Mesenchymal stem cell (in vitro differentiated cells and primary cell): ENCODE data around the gene FSD1.

Experiments used
- DNase-seq: peaks from one replicate; pipeline ENCODE4 v3.0.0-alpha.2; 2013
- H2AFZ ChIP-seq: one replicate; pipeline ENCODE4 v1.6.1; 2013; ENCODE audit warnings: low read depth, mild to moderate bottlenecking, control low read depth, inconsistent platforms, low read length, moderate library complexity
- H2AK5ac ChIP-seq: 2 replicates; pipeline ENCODE4 v1.6.1; 2013; ENCODE audit warnings: low read length, moderate library complexity, mild to moderate bottlenecking, inconsistent platforms; ENCODE audit not compliant: severe bottlenecking
- H2BK120ac ChIP-seq: one replicate; pipeline ENCODE4 v1.6.1; 2013; ENCODE audit warnings: low read depth, mild to moderate bottlenecking, inconsistent platforms, low read length, moderate library complexity
- H2BK12ac ChIP-seq, 2 experiments: one replicate each; pipeline ENCODE4 v1.6.1; 2013; ENCODE audit warnings: inconsistent platforms in 2 of 2, low read length in 2 of 2, mild to moderate bottlenecking in 2 of 2, moderate library complexity in 2 of 2, control low read depth in 1 of 2
- H2BK15ac ChIP-seq: one replicate; pipeline ENCODE4 v1.6.1; 2013; ENCODE audit warnings: mild to moderate bottlenecking, low read depth, inconsistent platforms; ENCODE audit not compliant: poor library complexity, severe bottlenecking
- H2BK5ac ChIP-seq: 2 replicates; pipeline ENCODE4 v1.6.1; 2013; ENCODE audit warnings: low read depth, mild to moderate bottlenecking, low read length, control low read depth, inconsistent platforms; ENCODE audit not compliant: poor library complexity, severe bottlenecking
- H3K14ac ChIP-seq, 2 experiments: one replicate each; pipeline ENCODE4 v1.6.1; 2013; ENCODE audit warnings: inconsistent platforms in 2 of 2, low read length in 2 of 2, control low read depth in 1 of 2, mild to moderate bottlenecking in 1 of 2, moderate library complexity in 1 of 2
- H3K18ac ChIP-seq, 2 experiments: one replicate each; pipeline ENCODE4 v1.6.1; 2013; ENCODE audit warnings: inconsistent platforms in 2 of 2, low read length in 2 of 2, control low read depth in 1 of 2, low read depth in 1 of 2, mild to moderate bottlenecking in 1 of 2
- H3K23ac ChIP-seq, 2 experiments: one replicate each; pipeline ENCODE4 v1.6.1; 2013; ENCODE audit warnings: inconsistent platforms in 2 of 2, low read length in 2 of 2, mild to moderate bottlenecking in 2 of 2, moderate library complexity in 2 of 2, control low read depth in 1 of 2
- H3K27ac ChIP-seq: 2 replicates; pipeline ENCODE4 v1.5.1; 2013; ENCODE audit warnings: mild to moderate bottlenecking, moderate library complexity, low read length, control low read depth, inconsistent platforms; ENCODE audit not compliant: poor library complexity, severe bottlenecking
- H3K27me3 ChIP-seq, 2 experiments: 2 replicates each; pipeline versions ENCODE4 v1.6.1 to v1.7.0; 2013; ENCODE audit warnings: low read length in 2 of 2, mild to moderate bottlenecking in 2 of 2, moderate library complexity in 2 of 2, control low read depth in 1 of 2, inconsistent platforms in 1 of 2; ENCODE audit not compliant: control insufficient read depth in 1 of 2, insufficient read depth in 1 of 2
- H3K36me3 ChIP-seq, 2 experiments: 2 replicates each; pipeline versions ENCODE4 v1.6.1 to v1.7.0; 2013; ENCODE audit warnings: low read length in 2 of 2, control low read depth in 1 of 2, inconsistent platforms in 1 of 2, low read depth in 1 of 2, mild to moderate bottlenecking in 1 of 2; ENCODE audit not compliant: insufficient read depth in 2 of 2, control insufficient read depth in 1 of 2
- H3K4ac ChIP-seq, 2 experiments: one replicate each; pipeline ENCODE4 v1.6.1; 2013; ENCODE audit warnings: inconsistent platforms in 2 of 2, low read length in 2 of 2, mild to moderate bottlenecking in 2 of 2, moderate library complexity in 2 of 2, control low read depth in 1 of 2, low read depth in 1 of 2
- H3K4me1 ChIP-seq: 2 replicates; pipeline ENCODE4 v1.6.1; 2013; ENCODE audit warnings: low read depth, low read length, control low read depth; ENCODE audit not compliant: control insufficient read depth, insufficient read depth
- H3K4me2 ChIP-seq: 2 replicates; pipeline ENCODE4 v1.6.1; 2013; ENCODE audit warnings: low read length, mild to moderate bottlenecking, inconsistent platforms; ENCODE audit not compliant: poor library complexity, severe bottlenecking
- H3K4me3 ChIP-seq, 2 experiments: 2 replicates each; pipeline versions ENCODE4 v1.5.1 to v1.7.0; 2013; ENCODE audit warnings: low read length in 2 of 2, mild to moderate bottlenecking in 2 of 2, control low read depth in 1 of 2, low read depth in 1 of 2; ENCODE audit not compliant: insufficient read depth in 1 of 2
- H3K79me1 ChIP-seq: replicated peaks from 2 replicates; pipeline ENCODE4 v1.6.1; 2013; ENCODE audit warnings: mild to moderate bottlenecking, control low read depth, low read length, inconsistent platforms; ENCODE audit not compliant: poor library complexity, severe bottlenecking
- H3K9ac ChIP-seq: 2 replicates; pipeline ENCODE4 v1.7.0; 2013; ENCODE audit warnings: mild to moderate bottlenecking, low read length, moderate library complexity
- H3K9me3 ChIP-seq: 2 replicates; pipeline ENCODE4 v1.7.0; 2013; ENCODE audit warnings: mild to moderate bottlenecking, low read length; ENCODE audit not compliant: control insufficient read depth
- H4K8ac ChIP-seq: one replicate; pipeline ENCODE4 v1.6.1; 2013; ENCODE audit warnings: inconsistent platforms, mild to moderate bottlenecking, low read length, moderate library complexity
- H4K91ac ChIP-seq: one replicate; pipeline ENCODE4 v1.6.1; 2013; ENCODE audit warnings: mild to moderate bottlenecking, low read length, inconsistent platforms
- WGBS: methylation state at CpG from one replicate; pipeline ENCODE4 v1.1.7; 2013; ENCODE audit warnings: mixed read lengths; 5-methylcytosine and 5-hydroxymethylcytosine counted together

Gene FSD1

DNA sequence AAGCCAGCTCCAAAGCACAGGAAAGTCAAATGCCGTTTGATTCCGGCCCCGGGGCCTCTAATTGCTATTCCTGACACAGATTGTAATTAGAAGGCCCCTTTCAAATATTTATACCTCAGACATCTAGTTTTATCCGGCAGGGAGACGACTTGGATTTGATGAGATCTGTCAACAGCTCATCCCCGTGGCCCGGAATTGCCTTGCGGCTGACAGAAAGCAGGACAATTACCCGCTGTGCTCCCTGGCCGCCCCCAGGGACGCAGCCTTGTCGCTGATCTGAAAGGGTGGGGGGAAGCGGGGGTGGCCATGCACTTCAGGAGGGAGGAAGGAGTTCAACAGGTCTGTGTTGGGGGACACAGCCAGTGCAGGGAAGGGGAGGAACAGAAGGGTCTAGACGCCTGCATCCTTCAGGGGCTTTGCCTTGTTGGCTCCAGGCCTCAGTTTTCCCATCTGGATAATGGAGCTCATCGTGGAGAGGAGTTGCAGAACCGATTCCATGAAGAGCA, 27.2 kb upstream of the FSD1 start:
- DNase-seq, result no peak
- no peak overlapping the region for H3K18ac ChIP-seq
- peak overlapping the region; percentile 23 for H4K8ac ChIP-seq
- H3K9ac ChIP-seq, result no peak overlapping the region
- no peak overlapping the region for H2AK5ac ChIP-seq
- no peak overlapping the region for H2BK15ac ChIP-seq
- no peak overlapping the region for H3K23ac ChIP-seq
- 39% methylated on average over 15 of the region's 16 CpGs for WGBS
- H3K4me3 ChIP-seq, result no peak overlapping the region
- H2BK12ac ChIP-seq, result no peak overlapping the region
- no peak overlapping the region for H4K91ac ChIP-seq
- no peaks in the 10 kb centered on the region for H3K36me3 ChIP-seq
- H3K9me3 ChIP-seq, result no peaks in the 10 kb centered on the region
- peaks cover 45 to 47% of the 10 kb centered on the region in 2 experiments for H3K27me3 ChIP-seq
- no peak overlapping the region for H3K14ac ChIP-seq
- H3K4me2 ChIP-seq, result no peak overlapping the region
- no peak overlapping the region for H2BK120ac ChIP-seq
- no peak overlapping the region for H2AFZ ChIP-seq
- H3K79me1 ChIP-seq, result no peaks in the 10 kb centered on the region
- H3K27ac ChIP-seq, result no peak overlapping the region
- peaks cover 17% of the 10 kb centered on the region for H3K4me1 ChIP-seq
- H2BK5ac ChIP-seq, result no peak overlapping the region
- H3K4ac ChIP-seq, result no peak overlapping the region

DNA sequence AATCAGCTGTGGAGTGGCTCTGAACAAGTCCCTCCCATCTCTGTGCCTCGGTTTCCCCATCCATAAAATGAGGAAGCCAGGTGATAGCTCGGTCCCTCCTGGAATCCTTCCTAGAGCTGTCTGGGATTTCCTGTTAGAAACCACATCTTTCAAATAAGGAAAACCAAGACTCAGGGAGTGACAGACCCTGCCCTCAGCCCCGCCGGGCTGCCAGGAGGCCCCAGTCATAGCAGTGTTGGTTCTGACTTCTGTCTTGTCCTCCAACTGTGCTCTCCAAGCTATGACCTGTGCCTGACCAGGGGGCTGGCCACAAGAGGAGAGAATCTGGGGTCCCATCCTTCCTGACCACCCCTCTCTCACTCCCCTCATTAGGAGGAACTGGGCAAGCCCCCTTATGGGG, 26.4 kb upstream of the FSD1 start:
- Histone ChIP-seq H2BK5ac (no peak overlapping the region), H3K27me3 (peaks cover 50 to 51% of the 10 kb centered on the region in 2 experiments), H2BK12ac (no peak overlapping the region), H3K4me2 (no peak overlapping the region), H3K36me3 (no peaks in the 10 kb centered on the region), H3K79me1 (no peaks in the 10 kb centered on the region), H3K23ac (no peak overlapping the region), H3K18ac (no peak overlapping the region), H3K4me1 (peaks cover 17% of the 10 kb centered on the region), H2BK15ac (no peak overlapping the region), H2AK5ac (no peak overlapping the region), H2AFZ (no peak overlapping the region), H3K9me3 (no peaks in the 10 kb centered on the region), H3K27ac (no peak overlapping the region), H3K14ac (no peak overlapping the region), H3K4me3 (no peak overlapping the region), H3K4ac (no peak overlapping the region), H4K91ac (no peak overlapping the region), H3K9ac (no peak overlapping the region), H2BK120ac (no peak overlapping the region), H4K8ac (no peak overlapping the region)
- 13% methylated on average over 4 of the region's 4 CpGs for WGBS
- no peak for DNase-seq

DNA sequence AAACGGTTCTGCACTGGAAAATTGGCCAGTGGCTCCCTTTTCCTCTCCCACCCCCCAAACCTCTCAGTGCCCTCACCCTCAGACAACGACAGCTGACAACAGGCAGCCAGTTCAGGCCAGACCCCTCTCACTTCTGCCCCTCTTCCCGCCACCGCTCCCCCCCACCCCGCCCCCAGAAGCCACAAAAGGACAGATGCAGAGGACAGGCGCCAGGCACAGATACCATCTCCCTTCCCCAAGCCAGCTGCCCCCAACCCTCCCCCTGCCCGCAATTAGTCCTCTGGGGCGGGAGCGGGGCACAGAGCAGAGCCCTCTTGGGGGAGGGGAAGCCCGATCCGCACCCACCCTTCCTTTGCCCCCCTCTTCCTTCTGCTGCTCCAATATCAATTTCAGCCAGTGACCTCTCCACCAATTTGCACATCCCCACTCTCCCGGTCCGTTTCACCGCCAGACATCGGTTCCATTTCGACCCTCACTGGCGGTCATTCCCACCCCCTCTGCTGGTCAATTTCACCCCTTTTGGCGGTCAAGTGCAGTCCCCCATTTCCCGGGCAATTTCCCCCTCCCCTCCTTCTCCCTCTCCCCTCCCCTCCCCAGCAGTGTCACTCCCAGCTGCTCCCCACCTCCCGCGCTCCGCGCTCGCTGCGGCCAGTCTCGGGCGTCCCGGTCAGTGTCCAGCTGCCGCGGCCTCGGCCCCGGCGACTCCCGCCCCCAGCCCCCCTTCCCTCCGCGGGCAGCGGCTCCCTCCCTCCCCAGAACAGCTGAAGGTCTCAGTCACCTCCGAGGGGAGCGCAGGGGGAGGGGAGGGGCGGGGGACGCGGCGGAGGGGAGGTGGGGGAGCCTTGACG, 25.8 kb upstream of the FSD1 start, which contains the start of gene SHD:
Gene SHD (plus strand): TSS at position 848 of the 848 bp plus-strand sequence. CDS start 798 bp downstream, outside the sequence.
- H3K14ac ChIP-seq, result no peak within 1 kb of the TSS
- under 1% methylated on average over 22 of the region's 44 CpGs for WGBS
- H3K4me3 ChIP-seq, result peak within 1 kb of the TSS in 1 of 2 experiments; percentile 17

DNA sequence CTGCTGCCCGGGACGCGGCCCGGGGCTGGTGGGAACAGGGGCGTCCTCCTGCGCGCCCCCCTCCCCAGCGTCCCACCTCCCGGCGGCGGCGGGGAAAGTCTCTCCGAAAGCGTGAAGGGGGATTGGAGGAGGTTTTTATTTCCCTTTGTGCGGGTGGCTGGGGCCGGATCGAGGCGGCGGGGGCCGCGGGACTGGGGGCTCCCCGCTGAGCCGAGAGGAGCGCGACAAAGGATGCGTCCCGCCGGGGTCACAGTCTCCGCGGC, 25.2 kb upstream of the FSD1 start:
- no peak for DNase-seq
- Histone ChIP-seq H3K23ac (no peak overlapping the region), H3K18ac (no peak overlapping the region), H3K36me3 (no peaks in the 10 kb centered on the region), H2BK15ac (no peak overlapping the region), H4K91ac (no peak overlapping the region), H2AK5ac (no peak overlapping the region), H2BK5ac (no peak overlapping the region), H3K79me1 (no peaks in the 10 kb centered on the region), H2AFZ (no peak overlapping the region), H3K4me3 (no peak overlapping the region), H3K4ac (no peak overlapping the region), H3K4me1 (peaks cover 17% of the 10 kb centered on the region), H3K14ac (no peak overlapping the region), H2BK12ac (no peak overlapping the region), H4K8ac (no peak overlapping the region), H3K27me3 (peaks cover 55% of the 10 kb centered on the region in 2 experiments), H3K4me2 (peak overlapping the region; percentile 59), H2BK120ac (no peak overlapping the region), H3K27ac (no peak overlapping the region), H3K9me3 (no peaks in the 10 kb centered on the region), H3K9ac (no peak overlapping the region)
- 2% methylated on average over 12 of the region's 30 CpGs for WGBS

More for the DNA sequence above, 25.8 kb upstream of the FSD1 start, which contains the start of gene SHD:
- Histone ChIP-seq H2BK5ac (no peak within 1 kb of the TSS), H2BK15ac (no peak within 1 kb of the TSS), H3K9me3 (no peaks in the 10 kb centered on the region), H2AK5ac (no peak within 1 kb of the TSS), H2AFZ (no peak within 1 kb of the TSS), H2BK12ac (no peak within 1 kb of the TSS), H3K23ac (no peak within 1 kb of the TSS), H3K4ac (no peak within 1 kb of the TSS), H3K4me2 (peak within 1 kb of the TSS; percentile 59), H4K8ac (no peak within 1 kb of the TSS), H3K27me3 (peaks cover 54 to 55% of the 10 kb centered on the region in 2 experiments), H4K91ac (no peak within 1 kb of the TSS), H3K4me1 (peaks cover 17% of the 10 kb centered on the region), H2BK120ac (peak within 1 kb of the TSS; percentile 5), H3K36me3 (no peaks in the 10 kb centered on the region), H3K79me1 (no peaks in the 10 kb centered on the region), H3K27ac (no peak within 1 kb of the TSS), H3K9ac (no peak within 1 kb of the TSS), H3K18ac (no peak within 1 kb of the TSS)
- no peak for DNase-seq
